Spleen (tissue), 7 donors: ENCODE data around the gene QPCTL.

ENCODE experiments used
- POLR2A ChIP-seq, 3 donors: fragments of 450-650 bp; IDR thresholded peaks; one replicate each; pipeline ENCODE4 v1.5.1; 2017; ENCODE audit warnings: antibody characterized with exemption in 3 of 3, mild to moderate bottlenecking in 1 of 3
- TF ChIP-seq, protein P1 (sequence below), 11 experiments: fragments of 200-600 bp in 7 of 11; fragments of 450-650 bp in 4 of 11; sonication (generic) in 4 of 11; IDR thresholded peaks in 8 of 11; conservative IDR thresholded peaks in 3 of 11; 1 replicate in 7 of 11; 2 replicates in 4 of 11; pipeline versions ENCODE4 v1.4.0 to v1.8.0; 2016 to 2021; ENCODE audit warnings: antibody characterized with exemption in 11 of 11, inconsistent platforms in 4 of 11, mild to moderate bottlenecking in 1 of 11
- donor health status: DM: no; HTN: no; CAD: no; lungs with moderate emphysema.
- donor health status: DM: no; HTN: no; CAD: no.
- donor health status: DM: no; HTN: no; CAD: no.

DNA sequence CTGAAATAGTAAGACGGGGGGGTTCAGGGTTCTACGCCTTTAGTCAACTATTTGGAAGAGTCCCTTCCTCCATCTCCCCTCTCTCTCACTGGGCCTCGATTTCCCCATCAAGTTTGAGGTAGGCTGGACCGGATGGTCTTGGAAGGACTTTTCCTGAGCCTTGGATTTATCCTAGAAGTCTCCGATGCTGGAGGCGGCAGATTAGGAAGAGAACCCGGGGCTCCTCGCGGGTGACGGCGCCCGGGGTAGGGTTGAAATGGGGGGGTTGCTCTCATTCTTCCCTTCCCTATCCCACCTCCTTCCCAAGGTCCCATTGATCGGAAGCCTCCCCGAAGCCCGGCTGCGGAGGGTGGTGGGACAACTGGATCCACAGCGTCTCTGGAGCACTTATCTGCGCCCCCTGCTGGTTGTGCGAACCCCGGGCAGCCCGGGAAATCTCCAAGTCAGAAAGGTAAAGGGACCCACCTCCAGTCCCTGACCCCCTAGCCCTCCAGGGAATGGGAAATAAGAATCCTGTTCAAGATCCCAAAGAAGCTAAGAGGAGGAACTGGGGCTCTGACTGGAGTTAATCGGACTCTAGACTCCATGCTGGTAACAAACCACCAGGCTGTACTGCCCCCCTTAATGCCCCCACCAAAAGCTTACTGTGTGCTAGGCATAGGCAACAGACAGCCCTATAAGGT lies 781 bp downstream of the QPCTL start:
- no peak for TF ChIP-seq POLR2A (IDR thresholded peaks at IDR 0.05)
- TF ChIP-seq, protein P1, sequence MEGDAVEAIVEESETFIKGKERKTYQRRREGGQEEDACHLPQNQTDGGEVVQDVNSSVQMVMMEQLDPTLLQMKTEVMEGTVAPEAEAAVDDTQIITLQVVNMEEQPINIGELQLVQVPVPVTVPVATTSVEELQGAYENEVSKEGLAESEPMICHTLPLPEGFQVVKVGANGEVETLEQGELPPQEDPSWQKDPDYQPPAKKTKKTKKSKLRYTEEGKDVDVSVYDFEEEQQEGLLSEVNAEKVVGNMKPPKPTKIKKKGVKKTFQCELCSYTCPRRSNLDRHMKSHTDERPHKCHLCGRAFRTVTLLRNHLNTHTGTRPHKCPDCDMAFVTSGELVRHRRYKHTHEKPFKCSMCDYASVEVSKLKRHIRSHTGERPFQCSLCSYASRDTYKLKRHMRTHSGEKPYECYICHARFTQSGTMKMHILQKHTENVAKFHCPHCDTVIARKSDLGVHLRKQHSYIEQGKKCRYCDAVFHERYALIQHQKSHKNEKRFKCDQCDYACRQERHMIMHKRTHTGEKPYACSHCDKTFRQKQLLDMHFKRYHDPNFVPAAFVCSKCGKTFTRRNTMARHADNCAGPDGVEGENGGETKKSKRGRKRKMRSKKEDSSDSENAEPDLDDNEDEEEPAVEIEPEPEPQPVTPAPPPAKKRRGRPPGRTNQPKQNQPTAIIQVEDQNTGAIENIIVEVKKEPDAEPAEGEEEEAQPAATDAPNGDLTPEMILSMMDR (IDR thresholded peaks at IDR 0.05 in 8 of 11, conservative IDR thresholded peaks at IDR 0.05 in 3 of 11), result peak; percentile 24 to 93 (median 82)
